Neural crest cell (in vitro differentiated cells): Measurements from ENCODE around the gene HTN1. TPM values are rescaled to one million over a fixed set of nuclear protein-coding genes. Genes with fewer than 3 reads are reported as not detected.
"Not testable (repeated sequence)": the region's sequence is repeated elsewhere in the genome, so short reads cannot be mapped to it uniquely, and the experiment has no call there.

Experiments used
- DNase-seq: peaks from one replicate; pipeline ENCODE4 v3.0.0; 2021; ENCODE audit warnings: low read depth, mixed read lengths, low spot score
- H3K27ac Mint-ChIP-seq: one replicate; pipeline ENCODE4 v1.8.0; 2021; ENCODE audit warnings: mild to moderate bottlenecking, mixed read lengths; ENCODE audit not compliant: unreplicated experiment
- H3K27me3 Mint-ChIP-seq: 2 replicates; pipeline ENCODE4 v1.8.0; 2021; ENCODE audit warnings: low read depth, mild to moderate bottlenecking, mixed read lengths
- H3K36me3 Mint-ChIP-seq: 2 replicates; pipeline ENCODE4 v1.8.0; 2021; ENCODE audit warnings: low read depth, mild to moderate bottlenecking, mixed read lengths
- H3K4me1 Mint-ChIP-seq: 2 replicates; pipeline ENCODE4 v1.8.0; 2021; ENCODE audit warnings: mixed read lengths
- H3K4me3 Mint-ChIP-seq: one replicate; pipeline ENCODE4 v1.8.0; 2021; ENCODE audit warnings: mild to moderate bottlenecking, mixed read lengths
- H3K9me3 Mint-ChIP-seq: 2 replicates; pipeline ENCODE4 v1.8.0; 2021; ENCODE audit warnings: mixed read lengths
- long read RNA-seq: library from polyadenylated mRNA; unstranded; transcript quantifications from one replicate; pipeline ENCODE4 v2.0.0, GENCODE V29; 2020
- total RNA-seq: library from RNA; stranded (reverse); gene quantifications from 2 replicates; pipeline ENCODE4 v1.2.1, GENCODE V29; 2021
- TF ChIP-seq, protein P1 (sequence below): fragments of 200-600 bp; sonication (generic); conservative IDR thresholded peaks from 2 replicates; pipeline ENCODE4 v1.5.0; 2021; ENCODE audit warnings: antibody characterized with exemption, mild to moderate bottlenecking

The HTN1 gene
- total RNA-seq, result not detected in 2 replicates
- long read RNA-seq, result 0 reads

DNA sequence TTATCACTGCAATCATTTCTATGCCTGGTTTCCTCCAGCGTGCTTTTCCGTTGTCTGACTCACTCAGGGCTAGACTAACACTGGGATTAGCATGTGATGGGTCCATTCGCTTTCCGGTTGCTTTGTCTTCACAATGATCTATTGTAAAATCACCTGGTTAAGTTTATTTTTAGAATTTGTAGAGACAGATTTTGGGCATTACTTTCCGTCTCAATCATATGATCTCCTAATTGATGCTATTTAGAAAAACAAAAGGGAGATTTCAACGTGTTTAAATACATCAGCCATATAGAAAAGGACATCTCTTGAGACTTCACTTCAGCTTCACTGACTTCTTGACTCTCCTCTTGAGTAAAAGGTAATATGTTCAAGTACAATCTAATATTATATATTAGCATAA is at the start of gene HTN1:
HTN1 (plus strand) TSS at position 301 of the 400 bp plus-strand sequence. CDS start 2,639 bp downstream, outside the sequence.
- H3K9me3 Mint-ChIP-seq, H3K27me3 Mint-ChIP-seq, DNase-seq, H3K27ac Mint-ChIP-seq, H3K4me1 Mint-ChIP-seq, H3K36me3 Mint-ChIP-seq, H3K4me3 Mint-ChIP-seq: not testable (repeated sequence)

DNA sequence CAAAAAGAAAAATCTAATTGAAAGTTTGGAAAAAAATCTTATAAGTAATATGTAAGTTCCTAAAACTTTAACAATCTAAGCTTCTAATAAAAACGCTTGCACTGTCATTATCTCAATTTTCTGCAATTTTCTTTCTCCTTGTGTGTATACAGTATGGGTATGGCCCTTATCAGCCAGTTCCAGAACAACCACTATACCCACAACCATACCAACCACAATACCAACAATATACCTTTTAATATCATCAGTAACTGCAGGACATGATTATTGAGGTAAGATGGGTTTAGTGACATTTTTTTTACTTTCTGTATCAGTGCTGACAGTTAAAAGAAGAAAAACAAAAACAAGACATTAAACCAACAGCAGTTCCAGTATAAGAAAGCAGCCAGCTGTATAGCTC is 49.5 kb upstream of the HTN1 start:
- Mint-ChIP-seq H3K36me3 (no peaks in the 10 kb centered on the region), H3K9me3 (no peaks in the 10 kb centered on the region), H3K27ac (no peak overlapping the region), H3K4me3 (no peak overlapping the region), H3K27me3 (no peaks in the 10 kb centered on the region), H3K4me1 (no peaks in the 10 kb centered on the region)
- TF ChIP-seq, protein P1, sequence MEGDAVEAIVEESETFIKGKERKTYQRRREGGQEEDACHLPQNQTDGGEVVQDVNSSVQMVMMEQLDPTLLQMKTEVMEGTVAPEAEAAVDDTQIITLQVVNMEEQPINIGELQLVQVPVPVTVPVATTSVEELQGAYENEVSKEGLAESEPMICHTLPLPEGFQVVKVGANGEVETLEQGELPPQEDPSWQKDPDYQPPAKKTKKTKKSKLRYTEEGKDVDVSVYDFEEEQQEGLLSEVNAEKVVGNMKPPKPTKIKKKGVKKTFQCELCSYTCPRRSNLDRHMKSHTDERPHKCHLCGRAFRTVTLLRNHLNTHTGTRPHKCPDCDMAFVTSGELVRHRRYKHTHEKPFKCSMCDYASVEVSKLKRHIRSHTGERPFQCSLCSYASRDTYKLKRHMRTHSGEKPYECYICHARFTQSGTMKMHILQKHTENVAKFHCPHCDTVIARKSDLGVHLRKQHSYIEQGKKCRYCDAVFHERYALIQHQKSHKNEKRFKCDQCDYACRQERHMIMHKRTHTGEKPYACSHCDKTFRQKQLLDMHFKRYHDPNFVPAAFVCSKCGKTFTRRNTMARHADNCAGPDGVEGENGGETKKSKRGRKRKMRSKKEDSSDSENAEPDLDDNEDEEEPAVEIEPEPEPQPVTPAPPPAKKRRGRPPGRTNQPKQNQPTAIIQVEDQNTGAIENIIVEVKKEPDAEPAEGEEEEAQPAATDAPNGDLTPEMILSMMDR, result no peak
- DNase-seq, result no peak

DNA sequence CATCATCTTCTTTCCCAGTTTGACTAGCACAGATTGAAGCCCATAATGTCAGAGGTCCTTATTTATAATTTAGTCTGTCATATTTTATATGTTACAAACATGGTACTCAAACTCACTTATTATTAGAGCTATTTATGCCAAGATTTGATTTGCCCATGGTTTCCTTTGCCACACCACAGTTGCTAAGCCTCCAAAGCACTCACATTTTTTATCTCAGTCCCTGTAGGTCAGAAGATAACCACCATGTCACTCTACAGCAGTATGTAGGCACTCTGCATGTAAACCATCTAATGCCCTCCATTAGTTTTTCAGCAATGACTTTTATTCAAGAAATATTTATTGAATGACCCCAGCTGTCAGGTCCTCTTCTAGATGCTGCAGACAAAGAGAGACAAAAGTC is 47.7 kb upstream of the HTN1 start:
- Mint-ChIP-seq H3K9me3 (no peaks in the 10 kb centered on the region), H3K4me1 (no peaks in the 10 kb centered on the region), H3K36me3 (no peaks in the 10 kb centered on the region), H3K27me3 (no peaks in the 10 kb centered on the region), H3K27ac (no peak overlapping the region), H3K4me3 (no peak overlapping the region)
- TF ChIP-seq, protein P1, result no peak
- DNase-seq, result no peak

DNA sequence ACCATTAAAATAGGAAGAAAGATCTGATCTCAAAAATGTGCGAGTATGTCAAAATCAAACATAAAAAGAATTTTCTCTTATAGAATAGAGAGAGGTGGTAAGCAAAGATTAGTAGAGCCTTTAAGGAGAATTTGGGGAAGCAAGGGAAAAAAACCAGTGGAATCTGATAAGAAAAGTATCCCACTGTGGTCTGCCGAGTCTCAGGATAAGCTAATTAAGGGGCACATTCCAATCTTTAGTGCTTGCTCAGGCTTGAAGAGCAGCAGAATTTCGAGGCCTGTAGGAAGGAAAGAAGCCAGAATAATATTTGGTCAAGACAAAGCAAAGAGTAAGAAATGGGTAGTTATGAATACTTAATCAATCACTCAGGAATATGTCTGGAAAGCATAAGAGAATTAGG is 41.5 kb upstream of the HTN1 start:
- TF ChIP-seq, protein P1, result no peak
- peaks cover 6% of the 10 kb centered on the region for H3K27me3 Mint-ChIP-seq
- H3K4me1 Mint-ChIP-seq, result no peaks in the 10 kb centered on the region
- no peak for DNase-seq
- H3K9me3 Mint-ChIP-seq, result peaks cover 6% of the 10 kb centered on the region
- no peak overlapping the region for H3K27ac Mint-ChIP-seq
- H3K4me3 Mint-ChIP-seq, result no peak overlapping the region
- no peaks in the 10 kb centered on the region for H3K36me3 Mint-ChIP-seq

DNA sequence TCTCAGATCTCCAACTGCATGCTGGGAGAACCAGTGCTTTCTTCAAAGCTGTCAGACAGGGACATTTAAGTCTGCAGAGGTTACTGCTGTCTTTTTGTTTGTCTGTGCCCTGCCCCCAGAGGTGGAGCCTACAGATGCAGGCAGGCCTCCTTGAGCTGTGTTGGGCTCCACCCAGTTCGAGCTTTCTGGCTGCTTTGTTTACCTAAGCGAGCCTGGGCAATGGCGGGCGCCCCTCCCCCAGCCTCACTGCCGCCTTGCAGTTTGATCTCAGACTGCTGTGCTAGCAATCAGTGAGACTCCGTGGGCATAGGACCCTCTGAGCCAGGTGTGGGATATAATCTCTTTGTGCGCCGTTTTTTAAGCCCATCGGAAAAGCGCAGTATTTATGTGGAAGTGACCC is 31.2 kb upstream of the HTN1 start:
- not testable (repeated sequence) for H3K27ac Mint-ChIP-seq, H3K4me1 Mint-ChIP-seq, H3K9me3 Mint-ChIP-seq, DNase-seq, H3K4me3 Mint-ChIP-seq, H3K27me3 Mint-ChIP-seq, H3K36me3 Mint-ChIP-seq

DNA sequence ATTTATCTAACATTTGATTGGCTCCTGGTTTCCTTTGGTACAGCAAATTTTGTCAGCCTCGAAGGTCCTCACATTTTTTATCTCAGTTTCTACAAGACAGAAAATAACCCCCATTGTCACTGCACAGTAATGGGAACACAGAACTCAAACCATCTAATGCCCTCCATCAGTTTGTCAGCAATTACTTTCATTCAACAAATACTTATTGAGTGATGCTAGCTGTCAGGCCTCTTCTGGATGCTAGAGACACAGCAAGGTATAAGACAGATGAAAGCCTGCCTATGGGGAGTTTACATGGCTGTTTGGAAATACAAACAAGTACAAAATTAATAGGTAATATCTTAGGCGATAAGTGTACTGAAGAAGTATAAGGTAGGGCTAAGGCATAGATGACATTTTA is 27.0 kb upstream of the HTN1 start:
- H3K27me3 Mint-ChIP-seq, result no peaks in the 10 kb centered on the region
- DNase-seq, result no peak
- TF ChIP-seq, protein P1, result no peak
- no peaks in the 10 kb centered on the region for H3K4me1 Mint-ChIP-seq
- no peak overlapping the region for H3K27ac Mint-ChIP-seq
- H3K36me3 Mint-ChIP-seq, result no peaks in the 10 kb centered on the region
- no peak overlapping the region for H3K4me3 Mint-ChIP-seq
- H3K9me3 Mint-ChIP-seq, result no peaks in the 10 kb centered on the region

DNA sequence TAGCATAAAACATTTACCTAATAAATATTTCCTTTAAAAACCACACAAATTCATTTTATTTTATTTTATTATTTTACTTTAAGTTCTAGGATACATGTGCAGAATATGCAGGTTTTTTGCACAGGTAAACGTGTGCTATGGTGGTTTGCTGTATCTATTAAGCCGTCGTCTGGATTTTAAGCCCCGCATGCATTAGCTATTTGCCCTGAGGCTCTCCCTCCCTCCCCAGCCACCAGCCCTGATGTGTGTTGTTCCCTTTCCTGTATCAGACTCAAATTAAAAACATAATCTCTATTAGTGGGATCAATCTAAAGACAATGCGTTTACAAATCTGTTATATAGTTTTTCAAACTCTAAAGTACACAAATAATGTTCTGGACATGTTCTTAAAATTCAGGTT is 23.2 kb upstream of the HTN1 start:
- H3K27me3 Mint-ChIP-seq, result no peaks in the 10 kb centered on the region
- no peaks in the 10 kb centered on the region for H3K4me1 Mint-ChIP-seq
- H3K27ac Mint-ChIP-seq, result no peak overlapping the region
- no peaks in the 10 kb centered on the region for H3K9me3 Mint-ChIP-seq
- TF ChIP-seq, protein P1, result no peak
- H3K4me3 Mint-ChIP-seq, result no peak overlapping the region
- no peaks in the 10 kb centered on the region for H3K36me3 Mint-ChIP-seq
- no peak for DNase-seq

DNA sequence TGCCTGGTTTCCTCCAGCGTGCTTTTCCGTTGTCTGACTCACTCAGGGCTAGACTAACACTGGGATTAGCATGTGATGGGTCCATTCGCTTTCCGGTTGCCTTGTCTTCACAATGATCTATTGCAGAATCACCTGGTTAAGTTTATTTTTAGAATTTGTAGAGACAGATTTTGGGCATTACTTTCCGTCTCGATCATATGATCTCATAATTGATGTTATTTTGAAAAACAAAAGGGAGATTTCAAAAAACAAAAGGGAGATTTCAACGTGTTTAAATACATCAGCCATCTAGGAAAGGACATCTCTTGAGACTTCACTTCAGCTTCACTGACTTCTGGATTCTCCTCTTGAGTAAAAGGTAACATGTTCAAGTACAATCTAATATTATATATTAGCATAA is 22.1 kb upstream of the HTN1 start, which contains the start of gene HTN3:
HTN3 (plus strand) TSS at position 301 of the 400 bp plus-strand sequence. CDS start 2,282 bp downstream, outside the sequence.
- H3K4me3 Mint-ChIP-seq, H3K27ac Mint-ChIP-seq, H3K36me3 Mint-ChIP-seq, DNase-seq, H3K4me1 Mint-ChIP-seq, H3K27me3 Mint-ChIP-seq, H3K9me3 Mint-ChIP-seq: not testable (repeated sequence)

DNA sequence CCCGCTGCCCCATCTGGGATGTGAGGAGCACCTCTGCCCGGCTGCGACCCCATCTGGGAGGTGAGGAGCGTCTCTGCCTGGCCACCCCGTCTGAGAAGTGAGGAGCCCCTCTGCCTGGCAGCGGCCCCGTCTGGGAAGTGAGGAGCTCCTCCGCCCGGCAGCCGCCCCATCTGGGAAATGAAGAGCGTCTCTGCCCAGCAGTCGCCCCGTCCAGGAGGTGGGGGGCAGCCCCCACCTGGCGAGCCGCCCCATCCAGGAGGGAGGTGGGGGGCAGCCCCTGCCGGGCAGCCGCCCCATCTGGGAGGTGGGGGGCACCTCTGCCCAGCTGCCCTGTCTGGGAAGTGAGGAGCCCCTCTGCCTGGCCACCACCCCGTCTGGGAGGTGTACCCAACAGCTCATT is 12.7 kb upstream of the HTN1 start:
- H3K36me3 Mint-ChIP-seq, H3K27ac Mint-ChIP-seq, H3K4me1 Mint-ChIP-seq, H3K4me3 Mint-ChIP-seq, H3K27me3 Mint-ChIP-seq, DNase-seq: not testable (repeated sequence)
- peaks cover 13% of the 10 kb centered on the region for H3K9me3 Mint-ChIP-seq
